IMR-90 (cell line): ENCODE measurements around the gene ARHGEF1. TPM values are rescaled to one million over a fixed set of nuclear protein-coding genes. Genes with fewer than 3 reads are reported as not detected.

Source experiments
- ATAC-seq: fragments of 200-7000 bp; cut with Tn5 transposase; 2 replicates; pipeline ENCODE4 v1.9.1; 2020; ENCODE audit warnings: low read depth, mild to moderate bottlenecking, moderate library complexity
- BruUV-seq: library from RNA; stranded (reverse); fragments of 400-500 nt; replicated peaks from 2 replicates; lab custom pipeline; 2021; lab: Mats Ljungman, UMichigan
- CTCF ChIA-PET: fragments of 300-600 bp; formaldehyde crosslinking; extraction: SDS; loops from one replicate; lab custom pipeline; 2021; ENCODE audit warnings: antibody characterized with exemption; lab: Yijun Ruan, JAX
- POLR2A ChIA-PET: fragments of 300-600 bp; sonication (Branson Sonifier 250); formaldehyde crosslinking; loops from one replicate; lab custom pipeline; 2022; ENCODE audit warnings: antibody characterized with exemption; ENCODE audit not compliant: unreplicated experiment; lab: Charles Lee
- DNase-seq: peaks from one replicate; pipeline ENCODE4 v3.0.0; 2013
- H2AFZ ChIP-seq: replicated peaks from 2 replicates; pipeline ENCODE3; 2013; ENCODE audit warnings: low read length, mild to moderate bottlenecking; ENCODE audit not compliant: poor library complexity
- H2AK5ac ChIP-seq: 2 replicates; pipeline ENCODE4 v1.6.1; 2013; ENCODE audit warnings: low read depth, low read length, inconsistent platforms
- H2AK9ac ChIP-seq: replicated peaks from 2 replicates; pipeline ENCODE3; 2013; ENCODE audit warnings: mild to moderate bottlenecking, low read depth, low read length, moderate library complexity; ENCODE audit not compliant: poor library complexity
- H2BK120ac ChIP-seq: 2 replicates; pipeline ENCODE4 v1.6.1; 2013; ENCODE audit warnings: low read depth, low read length, inconsistent platforms
- H2BK15ac ChIP-seq: 3 replicates; pipeline ENCODE4 v1.6.1; 2013; ENCODE audit warnings: low read depth, low read length, inconsistent platforms
- H2BK20ac ChIP-seq: 2 replicates; pipeline ENCODE4 v1.6.1; 2013; ENCODE audit warnings: low read depth, mild to moderate bottlenecking, inconsistent platforms, low read length, moderate library complexity
- H2BK5ac ChIP-seq: 2 replicates; pipeline ENCODE4 v1.6.1; 2013; ENCODE audit warnings: mild to moderate bottlenecking, low read depth, low read length, inconsistent platforms; ENCODE audit not compliant: poor library complexity, severe bottlenecking
- H3K14ac ChIP-seq: replicated peaks from 2 replicates; pipeline ENCODE4 v1.6.1; 2013; ENCODE audit warnings: low read depth, low read length, inconsistent platforms
- H3K18ac ChIP-seq: 2 replicates; pipeline ENCODE4 v1.6.1; 2013; ENCODE audit warnings: low read depth, low read length, control low read depth
- H3K23ac ChIP-seq: 2 replicates; pipeline ENCODE4 v1.6.1; 2013; ENCODE audit warnings: low read depth, low read length, inconsistent platforms
- H3K27ac ChIP-seq: 2 replicates; pipeline ENCODE4 v1.5.1; 2013; ENCODE audit warnings: mild to moderate bottlenecking, control low read depth, low read length; ENCODE audit not compliant: insufficient read depth
- H3K27me3 ChIP-seq: 2 replicates; pipeline ENCODE4 v1.6.1; 2013; ENCODE audit warnings: low read length; ENCODE audit not compliant: control insufficient read depth, insufficient read depth
- H3K36me3 ChIP-seq: 2 replicates; pipeline ENCODE4 v1.6.1; 2013; ENCODE audit warnings: low read length, mixed read lengths; ENCODE audit not compliant: control insufficient read depth, insufficient read depth
- H3K4ac ChIP-seq: 2 replicates; pipeline ENCODE4 v1.6.1; 2013; ENCODE audit warnings: low read depth, low read length, inconsistent platforms
- H3K4me1 ChIP-seq: 2 replicates; pipeline ENCODE4 v1.6.1; 2013; ENCODE audit warnings: low read length, mixed read lengths; ENCODE audit not compliant: control insufficient read depth, insufficient read depth
- H3K4me2 ChIP-seq: 2 replicates; pipeline ENCODE4 v1.6.1; 2013; ENCODE audit warnings: low read depth, mild to moderate bottlenecking, control low read depth, low read length, moderate library complexity
- H3K4me3 ChIP-seq: 2 replicates; pipeline ENCODE4 v1.5.1; 2013; ENCODE audit warnings: low read depth, mild to moderate bottlenecking, control low read depth, low read length, moderate library complexity; ENCODE audit not compliant: insufficient read depth
- H3K56ac ChIP-seq: 2 replicates; pipeline ENCODE4 v1.6.1; 2013; ENCODE audit warnings: low read length, inconsistent platforms; ENCODE audit not compliant: insufficient read depth; ENCODE audit errors: extremely low read depth
- H3K79me1 ChIP-seq, 2 experiments: 2 replicates each; pipeline ENCODE4 v1.6.1; 2013; ENCODE audit warnings: low read length in 2 of 2, inconsistent platforms in 1 of 2, low read depth in 1 of 2
- H3K9ac ChIP-seq: 2 replicates; pipeline ENCODE4 v1.6.1; 2013; ENCODE audit warnings: low read depth, low read length, control low read depth
- H3K9me1 ChIP-seq: 2 replicates; pipeline ENCODE4 v1.6.1; 2013; ENCODE audit warnings: low read length, inconsistent platforms; ENCODE audit not compliant: insufficient read depth
- H3K9me3 ChIP-seq: 2 replicates; pipeline ENCODE4 v1.6.1; 2013; ENCODE audit warnings: low read length; ENCODE audit not compliant: control insufficient read depth, insufficient read depth
- H4K20me1 ChIP-seq: 2 replicates; pipeline ENCODE4 v1.6.1; 2013; ENCODE audit warnings: low read length, inconsistent platforms; ENCODE audit not compliant: insufficient read depth
- H4K5ac ChIP-seq: 2 replicates; pipeline ENCODE4 v1.6.1; 2013; ENCODE audit warnings: mild to moderate bottlenecking, low read depth, low read length, control low read depth
- H4K8ac ChIP-seq, 2 experiments: 2 replicates each; pipeline ENCODE4 v1.6.1; 2013; ENCODE audit warnings: low read depth in 2 of 2, low read length in 2 of 2, control low read depth in 1 of 2, inconsistent platforms in 1 of 2
- H4K91ac ChIP-seq: 2 replicates; pipeline ENCODE4 v1.6.1; 2013; ENCODE audit warnings: low read depth, low read length, inconsistent platforms; ENCODE audit not compliant: insufficient read depth
- BHLHE40 ChIP-seq: fragments of 150-350 bp; IDR thresholded peaks from 2 replicates; pipeline ENCODE4 v1.6.1; 2016; ENCODE audit warnings: mild to moderate bottlenecking, low read depth, low read length
- CEBPB ChIP-seq: IDR thresholded peaks from 2 replicates; pipeline ENCODE4 v1.6.1; 2012; ENCODE audit warnings: low read depth, low read length, improper control_type of control experiment
- FOS ChIP-seq: fragments of 150-350 bp; IDR thresholded peaks from 2 replicates; pipeline ENCODE4 v1.6.1; 2016; ENCODE audit warnings: low read depth, low read length
- MAFK ChIP-seq: IDR thresholded peaks from 2 replicates; pipeline ENCODE4 v1.6.1; 2012; ENCODE audit warnings: low read depth, low read length, improper control_type of control experiment
- MAZ ChIP-seq: IDR thresholded peaks from 2 replicates; pipeline ENCODE4 v1.6.1; 2012; ENCODE audit warnings: low read depth, mild to moderate bottlenecking, low read length, improper control_type of control experiment, moderate library complexity, borderline replicate concordance
- MXI1 ChIP-seq: IDR thresholded peaks from 2 replicates; pipeline ENCODE4 v1.6.1; 2012; ENCODE audit warnings: low read depth, mild to moderate bottlenecking, low read length, moderate library complexity, borderline replicate concordance
- POLR2A ChIP-seq: IDR thresholded peaks from 2 replicates; pipeline ENCODE4 v1.6.1; 2012; ENCODE audit warnings: mild to moderate bottlenecking, low read depth, low read length
- RAD21 ChIP-seq: IDR thresholded peaks from 2 replicates; pipeline ENCODE4 v1.6.1; 2012; ENCODE audit warnings: low read length, improper control_type of control experiment
- RCOR1 ChIP-seq: IDR thresholded peaks from 2 replicates; pipeline ENCODE4 v1.6.1; 2012; ENCODE audit warnings: mild to moderate bottlenecking, low read length, improper control_type of control experiment; ENCODE audit not compliant: insufficient replicate concordance
- RFX5 ChIP-seq: IDR thresholded peaks from 2 replicates; pipeline ENCODE4 v1.8.0; 2012; ENCODE audit warnings: low read depth, mild to moderate bottlenecking, low read length, moderate library complexity
- WGBS, 2 experiments: methylation state at CpG; one replicate each; pipeline versions ENCODE4 v1.1.5 to v1.1.7; 2013; ENCODE audit warnings: missing lambda C conversion rate in 2 of 2; ENCODE audit not compliant: insufficient read length in 1 of 2; ENCODE audit errors: extremely low coverage in 2 of 2; 5-methylcytosine and 5-hydroxymethylcytosine counted together
- dilution Hi-C: fragments of 300-500 bp; cut with HindIII; formaldehyde crosslinking; loops from one replicate; pipeline ENCODE4 v1.14.3; 2018; ENCODE audit warnings: low sequenced_read_pairs; ENCODE audit not compliant: unreplicated experiment
- in situ Hi-C: fragments of 300-500 bp; cut with MboI; formaldehyde crosslinking; loops from 3 replicates; pipeline ENCODE4 v1.14.3; 2019; ENCODE audit warnings: low sequenced_read_pairs, inconsistent platforms, mixed read lengths
- intact Hi-C: fragments of 100-400 bp; cut with micrococcal nuclease; formaldehyde crosslinking; loops from 2 replicates; pipeline ENCODE4 v1.10.0; 2022
- polyA plus RNA-seq, 3 experiments: library from polyadenylated mRNA; depleted of rRNA; stranded (reverse); fragments of >200 nt; gene quantifications; 2 replicates each; pipeline ENCODE4 v1.2.3, GENCODE V29; 2012; ENCODE audit warnings: low replicate concordance in 1 of 3
- total RNA-seq: library from RNA; depleted of rRNA; stranded (reverse); fragments of >200 nt; gene quantifications from 2 replicates; pipeline ENCODE4 v1.2.3, GENCODE V29; 2012
- TF ChIP-seq, protein P1 (sequence below): fragments of 150-350 bp; IDR thresholded peaks from 2 replicates; pipeline ENCODE4 v1.6.1; 2016; ENCODE audit warnings: low read depth, mild to moderate bottlenecking, low read length, moderate library complexity, borderline replicate concordance
- TF ChIP-seq, protein P2 (sequence below): conservative IDR thresholded peaks from 2 replicates; pipeline ENCODE4 v1.5.1; 2012; ENCODE audit warnings: mild to moderate bottlenecking, low read depth, low read length, improper control_type of control experiment

Gene ARHGEF1
- total and polyA plus RNA-seq, 2 of the 4 experiments (the other 2 are of a cell fraction), result 11.5 to 47.1 TPM

DNA sequence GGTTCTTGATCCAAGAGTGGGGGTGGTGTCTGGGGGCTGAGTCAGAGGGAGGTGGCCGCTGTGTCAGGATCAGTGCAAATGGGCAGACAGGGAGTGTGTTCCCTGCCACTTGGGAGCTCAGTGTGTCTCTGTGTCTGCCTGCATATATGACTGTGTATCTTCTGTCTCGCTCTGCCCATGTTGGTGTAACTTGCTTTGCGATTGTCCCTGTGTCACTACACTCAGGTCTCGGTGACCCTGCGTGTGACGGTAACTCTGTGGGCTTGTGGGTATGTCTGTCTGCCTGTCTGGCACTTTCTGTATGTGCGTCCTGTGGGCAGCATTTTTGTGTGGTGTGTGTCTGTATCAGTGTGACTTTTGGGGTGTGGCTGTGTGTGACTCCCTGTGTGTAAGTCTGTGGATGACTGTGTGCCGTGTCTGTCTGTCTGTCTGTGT lies 53.4 kb downstream of the ARHGEF1 start:
- peak; percentile 16 for ATAC-seq

More for the DNA sequence above, 53.4 kb downstream of the ARHGEF1 start:
- H3K56ac ChIP-seq, result no peak overlapping the region
- peaks cover 4% of the 10 kb centered on the region for H4K20me1 ChIP-seq
- intact Hi-C loops (no loop called here), in situ Hi-C loops (no loop called here), dilution Hi-C loops (no loop called here)
- H3K4ac ChIP-seq, result no peak overlapping the region
- peaks cover 46% of the 10 kb centered on the region for H3K27me3 ChIP-seq
- H2BK20ac ChIP-seq, result no peak overlapping the region
- H3K79me1 ChIP-seq, result no peaks in the 10 kb centered on the region
- 0% methylated on average over 1 of the region's 8 CpGs; no CpG with 5 or more reads in 1 of the 2 experiments for WGBS, 2 experiments
- no peak overlapping the region for H3K9ac ChIP-seq
- no TSS peak for BruUV-seq
- no peak overlapping the region for H3K23ac ChIP-seq
- POLR2A ChIA-PET, result no interaction called here
- TF ChIP-seq BHLHE40 (no peak), MAFK (no peak), POLR2A (no peak), RAD21 (no peak), MXI1 (no peak), CEBPB (no peak), MAZ (no peak), RCOR1 (no peak), RFX5 (no peak), FOS (no peak; the same call in 1 of the 2 replicates)
- TF ChIP-seq, protein P1, sequence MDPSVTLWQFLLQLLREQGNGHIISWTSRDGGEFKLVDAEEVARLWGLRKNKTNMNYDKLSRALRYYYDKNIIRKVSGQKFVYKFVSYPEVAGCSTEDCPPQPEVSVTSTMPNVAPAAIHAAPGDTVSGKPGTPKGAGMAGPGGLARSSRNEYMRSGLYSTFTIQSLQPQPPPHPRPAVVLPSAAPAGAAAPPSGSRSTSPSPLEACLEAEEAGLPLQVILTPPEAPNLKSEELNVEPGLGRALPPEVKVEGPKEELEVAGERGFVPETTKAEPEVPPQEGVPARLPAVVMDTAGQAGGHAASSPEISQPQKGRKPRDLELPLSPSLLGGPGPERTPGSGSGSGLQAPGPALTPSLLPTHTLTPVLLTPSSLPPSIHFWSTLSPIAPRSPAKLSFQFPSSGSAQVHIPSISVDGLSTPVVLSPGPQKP, result no peak
- TF ChIP-seq, protein P2, sequence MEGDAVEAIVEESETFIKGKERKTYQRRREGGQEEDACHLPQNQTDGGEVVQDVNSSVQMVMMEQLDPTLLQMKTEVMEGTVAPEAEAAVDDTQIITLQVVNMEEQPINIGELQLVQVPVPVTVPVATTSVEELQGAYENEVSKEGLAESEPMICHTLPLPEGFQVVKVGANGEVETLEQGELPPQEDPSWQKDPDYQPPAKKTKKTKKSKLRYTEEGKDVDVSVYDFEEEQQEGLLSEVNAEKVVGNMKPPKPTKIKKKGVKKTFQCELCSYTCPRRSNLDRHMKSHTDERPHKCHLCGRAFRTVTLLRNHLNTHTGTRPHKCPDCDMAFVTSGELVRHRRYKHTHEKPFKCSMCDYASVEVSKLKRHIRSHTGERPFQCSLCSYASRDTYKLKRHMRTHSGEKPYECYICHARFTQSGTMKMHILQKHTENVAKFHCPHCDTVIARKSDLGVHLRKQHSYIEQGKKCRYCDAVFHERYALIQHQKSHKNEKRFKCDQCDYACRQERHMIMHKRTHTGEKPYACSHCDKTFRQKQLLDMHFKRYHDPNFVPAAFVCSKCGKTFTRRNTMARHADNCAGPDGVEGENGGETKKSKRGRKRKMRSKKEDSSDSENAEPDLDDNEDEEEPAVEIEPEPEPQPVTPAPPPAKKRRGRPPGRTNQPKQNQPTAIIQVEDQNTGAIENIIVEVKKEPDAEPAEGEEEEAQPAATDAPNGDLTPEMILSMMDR, result no peak
- H4K5ac ChIP-seq, result no peak overlapping the region
- no peak overlapping the region for H2BK120ac ChIP-seq
- no peak overlapping the region for H2BK5ac ChIP-seq
- H3K27ac ChIP-seq, result no peak overlapping the region
- peak overlapping the region; percentile 48 for H2AFZ ChIP-seq
- peak overlapping the region; percentile 68 for H2AK5ac ChIP-seq
- CTCF ChIA-PET, result interaction anchor here (0.6 to 1.2 kb wide), 3 partner anchors 16 to 62 kb away, joined by 3 to 4 read pairs (median 3); no protein-coding TSS in a partner anchor
- no peaks in the 10 kb centered on the region for H3K9me1 ChIP-seq
- H2BK15ac ChIP-seq, result no peak overlapping the region
- H3K4me1 ChIP-seq, result peaks cover 12% of the 10 kb centered on the region
- H3K18ac ChIP-seq, result no peak overlapping the region
- no peaks in the 10 kb centered on the region for H3K36me3 ChIP-seq
- no peak overlapping the region for H4K8ac ChIP-seq
- no peak overlapping the region for H4K91ac ChIP-seq
- H2AK9ac ChIP-seq, result no peak overlapping the region
- no peak overlapping the region for H3K4me3 ChIP-seq
- peak overlapping the region; percentile 43; the same call in 1 of the 2 replicates for H3K4me2 ChIP-seq
- H3K9me3 ChIP-seq, result no peaks in the 10 kb centered on the region
- no peak for DNase-seq
- no peak overlapping the region for H3K14ac ChIP-seq
